Liver (tissue), 3 donors: Measurements from ENCODE around the gene PSMD12.

Experiments used
- JUND ChIP-seq, 2 donors: IDR thresholded peaks; 2 replicates each; pipeline ENCODE4 v1.6.1; 2016; ENCODE audit warnings: antibody characterized with exemption in 2 of 2
- RAD21 ChIP-seq, 2 donors: IDR thresholded peaks; 2 replicates each; pipeline ENCODE4 v1.6.1; 2016; ENCODE audit warnings: antibody characterized with exemption in 2 of 2, mild to moderate bottlenecking in 2 of 2
- RXRA ChIP-seq, 2 donors: IDR thresholded peaks; 2 replicates each; pipeline ENCODE4 v1.6.1; 2017 to 2018; ENCODE audit warnings: antibody characterized with exemption in 2 of 2, mild to moderate bottlenecking in 1 of 2
- SP1 ChIP-seq: IDR thresholded peaks from 2 replicates; pipeline ENCODE4 v1.6.1; 2018; ENCODE audit warnings: antibody characterized with exemption, mild to moderate bottlenecking
- TAF1 ChIP-seq: conservative IDR thresholded peaks from 2 replicates; pipeline ENCODE4 v1.6.1; 2016; ENCODE audit warnings: antibody characterized with exemption, mild to moderate bottlenecking
- YY1 ChIP-seq: IDR thresholded peaks from 2 replicates; pipeline ENCODE4 v1.6.1; 2016; ENCODE audit warnings: antibody characterized with exemption, mild to moderate bottlenecking
- TF ChIP-seq, protein P1 (sequence below): IDR thresholded peaks from 2 replicates; pipeline ENCODE4 v1.6.1; 2016; ENCODE audit warnings: antibody characterized with exemption
- TF ChIP-seq, protein P2 (sequence below): fragments of 150-350 bp; IDR thresholded peaks from 2 replicates; pipeline ENCODE4 v1.5.1; 2017; ENCODE audit warnings: improper control_type of control experiment, low read depth, low read length; ENCODE audit not compliant: missing input control
- TF ChIP-seq, protein P3 (sequence below): IDR thresholded peaks from 2 replicates; pipeline ENCODE4 v1.6.1; 2016; ENCODE audit warnings: antibody characterized with exemption
- TF ChIP-seq, protein P4 (sequence below): IDR thresholded peaks from 2 replicates; pipeline ENCODE4 v1.6.1; 2016; ENCODE audit warnings: antibody characterized with exemption, mild to moderate bottlenecking
- donor health status: healthy.
- donor health status: healthy.

DNA sequence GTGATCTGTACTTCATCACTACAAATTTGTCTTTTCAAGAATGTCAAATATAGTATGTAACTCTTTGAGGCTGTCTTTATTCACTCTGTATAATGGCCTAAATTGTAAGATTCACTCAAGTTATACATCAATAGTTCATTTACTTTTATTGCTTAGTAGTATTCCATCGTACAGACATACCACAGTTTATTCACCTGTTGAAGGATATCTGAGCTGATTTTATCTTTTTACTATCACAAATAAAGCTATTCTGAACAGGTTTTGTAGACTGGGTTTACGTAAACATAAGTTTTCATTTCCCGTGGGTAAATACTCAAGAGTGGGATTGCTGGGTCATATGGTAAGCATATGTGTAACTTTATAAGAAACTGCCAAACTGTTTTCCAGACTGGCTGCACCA lies 18.6 kb downstream of the PSMD12 start:
- TF ChIP-seq SP1: no peak
- TF ChIP-seq, protein P1, sequence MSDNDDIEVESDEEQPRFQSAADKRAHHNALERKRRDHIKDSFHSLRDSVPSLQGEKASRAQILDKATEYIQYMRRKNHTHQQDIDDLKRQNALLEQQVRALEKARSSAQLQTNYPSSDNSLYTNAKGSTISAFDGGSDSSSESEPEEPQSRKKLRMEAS: no peak
- no peak for TF ChIP-seq TAF1
- no peak for TF ChIP-seq JUND (IDR thresholded peaks at IDR 0.05)
- no peak for TF ChIP-seq RXRA (IDR thresholded peaks at IDR 0.05)
- TF ChIP-seq, protein P2, sequence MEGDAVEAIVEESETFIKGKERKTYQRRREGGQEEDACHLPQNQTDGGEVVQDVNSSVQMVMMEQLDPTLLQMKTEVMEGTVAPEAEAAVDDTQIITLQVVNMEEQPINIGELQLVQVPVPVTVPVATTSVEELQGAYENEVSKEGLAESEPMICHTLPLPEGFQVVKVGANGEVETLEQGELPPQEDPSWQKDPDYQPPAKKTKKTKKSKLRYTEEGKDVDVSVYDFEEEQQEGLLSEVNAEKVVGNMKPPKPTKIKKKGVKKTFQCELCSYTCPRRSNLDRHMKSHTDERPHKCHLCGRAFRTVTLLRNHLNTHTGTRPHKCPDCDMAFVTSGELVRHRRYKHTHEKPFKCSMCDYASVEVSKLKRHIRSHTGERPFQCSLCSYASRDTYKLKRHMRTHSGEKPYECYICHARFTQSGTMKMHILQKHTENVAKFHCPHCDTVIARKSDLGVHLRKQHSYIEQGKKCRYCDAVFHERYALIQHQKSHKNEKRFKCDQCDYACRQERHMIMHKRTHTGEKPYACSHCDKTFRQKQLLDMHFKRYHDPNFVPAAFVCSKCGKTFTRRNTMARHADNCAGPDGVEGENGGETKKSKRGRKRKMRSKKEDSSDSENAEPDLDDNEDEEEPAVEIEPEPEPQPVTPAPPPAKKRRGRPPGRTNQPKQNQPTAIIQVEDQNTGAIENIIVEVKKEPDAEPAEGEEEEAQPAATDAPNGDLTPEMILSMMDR: no peak
- TF ChIP-seq, protein P3, sequence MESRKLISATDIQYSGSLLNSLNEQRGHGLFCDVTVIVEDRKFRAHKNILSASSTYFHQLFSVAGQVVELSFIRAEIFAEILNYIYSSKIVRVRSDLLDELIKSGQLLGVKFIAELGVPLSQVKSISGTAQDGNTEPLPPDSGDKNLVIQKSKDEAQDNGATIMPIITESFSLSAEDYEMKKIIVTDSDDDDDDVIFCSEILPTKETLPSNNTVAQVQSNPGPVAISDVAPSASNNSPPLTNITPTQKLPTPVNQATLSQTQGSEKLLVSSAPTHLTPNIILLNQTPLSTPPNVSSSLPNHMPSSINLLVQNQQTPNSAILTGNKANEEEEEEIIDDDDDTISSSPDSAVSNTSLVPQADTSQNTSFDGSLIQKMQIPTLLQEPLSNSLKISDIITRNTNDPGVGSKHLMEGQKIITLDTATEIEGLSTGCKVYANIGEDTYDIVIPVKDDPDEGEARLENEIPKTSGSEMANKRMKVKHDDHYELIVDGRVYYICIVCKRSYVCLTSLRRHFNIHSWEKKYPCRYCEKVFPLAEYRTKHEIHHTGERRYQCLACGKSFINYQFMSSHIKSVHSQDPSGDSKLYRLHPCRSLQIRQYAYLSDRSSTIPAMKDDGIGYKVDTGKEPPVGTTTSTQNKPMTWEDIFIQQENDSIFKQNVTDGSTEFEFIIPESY: no peak
- no peak for TF ChIP-seq RAD21 (IDR thresholded peaks at IDR 0.05)
- TF ChIP-seq, protein P4, sequence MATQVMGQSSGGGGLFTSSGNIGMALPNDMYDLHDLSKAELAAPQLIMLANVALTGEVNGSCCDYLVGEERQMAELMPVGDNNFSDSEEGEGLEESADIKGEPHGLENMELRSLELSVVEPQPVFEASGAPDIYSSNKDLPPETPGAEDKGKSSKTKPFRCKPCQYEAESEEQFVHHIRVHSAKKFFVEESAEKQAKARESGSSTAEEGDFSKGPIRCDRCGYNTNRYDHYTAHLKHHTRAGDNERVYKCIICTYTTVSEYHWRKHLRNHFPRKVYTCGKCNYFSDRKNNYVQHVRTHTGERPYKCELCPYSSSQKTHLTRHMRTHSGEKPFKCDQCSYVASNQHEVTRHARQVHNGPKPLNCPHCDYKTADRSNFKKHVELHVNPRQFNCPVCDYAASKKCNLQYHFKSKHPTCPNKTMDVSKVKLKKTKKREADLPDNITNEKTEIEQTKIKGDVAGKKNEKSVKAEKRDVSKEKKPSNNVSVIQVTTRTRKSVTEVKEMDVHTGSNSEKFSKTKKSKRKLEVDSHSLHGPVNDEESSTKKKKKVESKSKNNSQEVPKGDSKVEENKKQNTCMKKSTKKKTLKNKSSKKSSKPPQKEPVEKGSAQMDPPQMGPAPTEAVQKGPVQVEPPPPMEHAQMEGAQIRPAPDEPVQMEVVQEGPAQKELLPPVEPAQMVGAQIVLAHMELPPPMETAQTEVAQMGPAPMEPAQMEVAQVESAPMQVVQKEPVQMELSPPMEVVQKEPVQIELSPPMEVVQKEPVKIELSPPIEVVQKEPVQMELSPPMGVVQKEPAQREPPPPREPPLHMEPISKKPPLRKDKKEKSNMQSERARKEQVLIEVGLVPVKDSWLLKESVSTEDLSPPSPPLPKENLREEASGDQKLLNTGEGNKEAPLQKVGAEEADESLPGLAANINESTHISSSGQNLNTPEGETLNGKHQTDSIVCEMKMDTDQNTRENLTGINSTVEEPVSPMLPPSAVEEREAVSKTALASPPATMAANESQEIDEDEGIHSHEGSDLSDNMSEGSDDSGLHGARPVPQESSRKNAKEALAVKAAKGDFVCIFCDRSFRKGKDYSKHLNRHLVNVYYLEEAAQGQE: no peak
- no peak for TF ChIP-seq YY1
